ENCODE data around the gene SEPTIN5.

SEPTIN5 gene

GRCh38 chr22:19734837-19735382 is 20.6 kb downstream of the SEPTIN5 start:
- DNase-seq, result no peak

GRCh38 chr22:19735665-19736510 is 21.6 kb downstream of the SEPTIN5 start:
- no peak for DNase-seq

- no peak for DNase-seq
Measured at GRCh38 chr22:19737846-19738663, 23.8 kb downstream of the SEPTIN5 start.

- DNase-seq, result no peak
Measured at GRCh38 chr22:19738664-19739447, 24.6 kb downstream of the SEPTIN5 start.

GRCh38 chr22:19739448-19739895 is 25.2 kb downstream of the SEPTIN5 start:
- no peak for DNase-seq

GRCh38 chr22:19739911-19740449 is 25.7 kb downstream of the SEPTIN5 start:
- no peak for DNase-seq

GRCh38 chr22:19740586-19740985 is 26.3 kb downstream of the SEPTIN5 start:
- no peak for DNase-seq

GRCh38 chr22:19741053-19741452 is 26.8 kb downstream of the SEPTIN5 start:
- no peak for DNase-seq

GRCh38 chr22:19742160-19743066 is 28.1 kb downstream of the SEPTIN5 start:
- DNase-seq, result no peak

GRCh38 chr22:19743081-19743480 is 28.8 kb downstream of the SEPTIN5 start:
- no peak for DNase-seq

GRCh38 chr22:19743651-19744050 is 29.3 kb downstream of the SEPTIN5 start:
- no peak for DNase-seq

- DNase-seq, result no peak
Measured at GRCh38 chr22:19744350-19745006, 30.2 kb downstream of the SEPTIN5 start.

GRCh38 chr22:19745155-19746101 is 31.1 kb downstream of the SEPTIN5 start:
- DNase-seq, result no peak

GRCh38 chr22:19746726-19747125 is 32.4 kb downstream of the SEPTIN5 start:
- DNase-seq, result no peak

GRCh38 chr22:19747551-19747950 is 33.2 kb downstream of the SEPTIN5 start:
- DNase-seq, result no peak

GRCh38 chr22:19748139-19748538 is 33.8 kb downstream of the SEPTIN5 start:
- no peak for DNase-seq

- no peak for DNase-seq
Measured at GRCh38 chr22:19748991-19749664, 34.8 kb downstream of the SEPTIN5 start.

- DNase-seq, result no peak
Measured at GRCh38 chr22:19749876-19750275, 35.6 kb downstream of the SEPTIN5 start.
